Neural cell (in vitro differentiated cells): ENCODE results near the gene ERBB4.

ENCODE experiments used
- CTCF ChIP-seq: fragments of 450-650 bp; IDR thresholded peaks from 2 replicates; pipeline ENCODE4 v1.5.1; 2014; ENCODE audit warnings: antibody characterized with exemption, mild to moderate bottlenecking, moderate library complexity; ENCODE audit not compliant: poor library complexity, severe bottlenecking
- EZH2 ChIP-seq: fragments of 200-600, 300-800 bp; shearing (Covaris generic), sonication (generic); IDR thresholded peaks from 2 replicates; pipeline ENCODE4 v1.6.1; 2014; ENCODE audit warnings: antibody characterized with exemption, low read length, borderline replicate concordance, mild to moderate bottlenecking; ENCODE audit not compliant: insufficient read depth, poor library complexity, severe bottlenecking
- TAF1 ChIP-seq: IDR thresholded peaks from 2 replicates; pipeline ENCODE4 v1.6.1; 2012; ENCODE audit warnings: low read depth

- TF ChIP-seq CTCF (no peak), TAF1 (no peak), EZH2 (no peak)
Measured at GRCh38 chr2:212289301-212289700, 249.3 kb downstream of the ERBB4 start.
